Measurements from ENCODE around the gene REV1.
"Not testable (repeated sequence)": the region's sequence is repeated elsewhere in the genome, so short reads cannot be mapped to it uniquely, and the experiment has no call there.

The REV1 gene

GRCh38 chr2:99485824-99486223, 4.0 kb downstream of the REV1 start:
- DNase-seq: no peak

DNA sequence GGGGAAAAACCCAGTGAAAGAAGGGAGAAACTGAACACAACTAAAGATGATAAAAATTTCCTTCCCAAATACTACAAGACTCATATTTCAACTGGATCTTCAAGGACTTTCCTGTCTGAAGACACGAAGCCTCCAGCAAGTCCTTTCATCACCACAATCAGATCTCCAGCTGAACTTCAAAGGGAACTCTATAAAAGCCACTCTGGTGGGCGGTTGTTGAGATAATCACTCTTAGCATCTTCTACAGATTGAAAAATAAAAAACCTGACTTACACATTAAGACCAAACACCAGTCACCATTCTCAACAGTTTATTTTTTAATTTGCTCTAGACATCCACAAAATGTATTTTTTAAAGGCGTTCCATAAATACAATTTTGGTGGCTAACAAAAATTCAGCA, 4.4 kb downstream of the REV1 start:
- DNase-seq: no peak

DNA sequence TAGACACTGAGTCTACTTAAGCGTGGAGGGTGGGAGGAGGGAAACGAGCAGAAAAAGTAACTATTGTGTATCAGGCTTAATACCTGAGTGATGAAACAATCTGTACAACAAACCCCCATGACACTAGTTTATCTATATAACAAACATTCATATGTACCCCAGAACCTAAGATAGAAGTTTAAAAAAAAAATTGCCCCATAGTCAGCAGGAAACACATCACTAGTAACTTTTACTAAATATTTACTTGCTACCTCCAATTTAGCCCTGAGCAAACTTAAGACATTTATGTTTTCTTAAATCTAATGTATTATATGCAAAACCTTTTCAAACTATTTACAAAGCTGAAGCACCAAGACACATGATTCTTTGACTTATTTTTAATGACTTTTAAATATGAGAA, 5.6 kb downstream of the REV1 start:
- DNase-seq: no peak

- no peak for DNase-seq
Observed at GRCh38 chr2:99481941-99482340, 7.9 kb downstream of the REV1 start.

- no peak for DNase-seq
Observed at GRCh38 chr2:99481527-99481926, 8.3 kb downstream of the REV1 start.

DNA sequence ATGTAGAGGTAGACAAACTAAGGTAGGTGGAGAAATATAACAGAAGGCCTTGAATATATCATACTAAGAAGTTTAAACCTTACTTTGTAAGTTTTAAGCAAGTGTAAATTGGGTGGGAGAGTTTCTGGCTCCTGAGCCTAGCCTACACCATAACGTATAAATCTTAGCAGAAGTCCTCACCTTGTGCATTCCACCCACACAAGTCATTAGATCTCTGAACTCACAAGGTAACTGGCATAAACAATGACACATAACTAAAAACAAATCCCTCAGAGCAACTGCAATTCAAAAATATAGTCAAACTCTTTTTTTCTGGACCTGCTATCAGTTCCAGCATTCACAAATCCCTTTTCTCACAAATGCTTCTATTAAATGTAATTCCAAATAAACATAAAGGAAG, 9.4 kb downstream of the REV1 start:
- DNase-seq: no peak

GRCh38 chr2:99478632-99479031, 11.2 kb downstream of the REV1 start:
- DNase-seq: no peak

- DNase-seq: no peak
Observed at GRCh38 chr2:99477054-99477453, 12.8 kb downstream of the REV1 start.

DNA sequence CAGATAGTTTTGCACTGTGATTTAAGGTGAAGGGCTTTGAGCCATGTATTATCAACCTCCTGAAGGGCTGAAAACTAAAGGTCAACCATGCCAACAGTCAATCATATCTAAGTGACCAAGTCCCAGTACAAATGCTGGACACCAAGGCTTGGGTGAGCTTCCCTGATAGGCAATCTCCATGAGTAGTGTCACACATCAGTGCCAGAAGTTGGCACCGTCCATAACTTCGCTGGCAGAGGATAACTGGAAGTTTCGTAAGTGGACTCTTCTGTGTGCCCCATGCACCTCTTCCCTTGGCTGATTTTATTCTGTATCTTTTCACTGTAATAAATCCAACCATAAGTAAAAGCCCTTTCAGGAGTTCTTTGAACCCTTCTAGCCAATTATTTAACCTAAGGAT, 13.2 kb downstream of the REV1 start:
- no peak for DNase-seq

DNA sequence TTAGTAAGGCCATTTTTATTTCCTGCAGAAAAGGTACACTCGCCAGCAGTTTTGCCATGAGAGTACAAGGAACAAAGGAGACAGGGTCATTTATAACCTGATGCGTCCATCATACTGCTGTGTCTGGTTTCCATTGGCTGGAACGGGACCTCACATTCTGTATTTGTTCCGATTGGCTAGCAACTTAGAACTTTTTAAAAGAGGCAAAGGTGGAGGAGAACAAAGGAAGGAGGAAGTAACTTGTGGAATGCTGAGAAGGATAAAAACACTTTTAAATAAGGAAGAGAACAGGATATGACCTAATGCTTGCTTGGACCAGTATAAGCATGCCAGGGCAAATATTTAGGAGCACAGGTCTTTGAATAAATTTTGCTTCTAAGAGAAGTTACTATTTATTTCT, 14.7 kb downstream of the REV1 start:
- DNase-seq: not testable (repeated sequence)

DNA sequence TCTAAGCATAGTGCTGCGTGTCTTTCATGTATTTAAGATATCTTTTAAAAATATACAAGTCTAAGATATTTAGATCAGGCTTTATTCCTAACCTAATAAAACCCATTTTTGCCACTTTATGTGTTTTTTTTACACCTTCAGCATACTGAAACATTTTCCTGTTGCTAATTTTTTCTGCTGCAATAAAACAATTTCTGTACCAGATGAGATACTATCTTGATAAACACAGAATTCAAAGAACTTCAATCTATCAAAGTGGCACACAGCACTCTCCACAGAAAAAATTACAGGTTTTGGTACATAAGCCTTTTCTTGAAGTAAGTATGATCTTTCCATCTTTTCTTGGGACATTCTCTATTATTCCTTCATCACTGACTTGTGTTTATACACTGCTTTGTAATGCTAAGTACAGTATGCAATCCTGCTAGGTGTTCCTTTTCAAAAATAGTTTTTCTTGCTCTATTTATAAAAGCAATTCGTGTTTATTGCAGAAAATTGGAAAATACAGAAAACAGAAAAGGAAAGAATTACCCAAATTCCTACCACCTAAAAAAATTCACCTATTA, 16.2 kb downstream of the REV1 start:
- DNase-seq: no peak

DNA sequence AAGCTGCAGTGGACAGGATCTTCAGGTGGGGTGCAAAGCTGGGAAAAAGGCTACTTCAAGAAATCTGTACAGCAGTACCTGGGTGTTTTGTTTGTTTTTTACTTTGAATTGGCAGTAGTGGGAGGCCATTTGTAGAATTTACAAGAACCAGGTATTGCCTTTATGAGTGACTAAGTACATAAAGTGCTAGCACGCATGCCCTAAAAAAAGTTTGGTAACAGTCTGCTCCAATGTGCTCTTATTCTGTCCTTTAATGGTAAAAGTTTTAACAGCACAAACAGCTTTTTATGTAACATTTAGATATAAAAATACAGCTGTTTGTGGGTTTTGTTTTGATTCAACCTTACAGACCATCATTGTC, 17.2 kb downstream of the REV1 start:
- no peak for DNase-seq

DNA sequence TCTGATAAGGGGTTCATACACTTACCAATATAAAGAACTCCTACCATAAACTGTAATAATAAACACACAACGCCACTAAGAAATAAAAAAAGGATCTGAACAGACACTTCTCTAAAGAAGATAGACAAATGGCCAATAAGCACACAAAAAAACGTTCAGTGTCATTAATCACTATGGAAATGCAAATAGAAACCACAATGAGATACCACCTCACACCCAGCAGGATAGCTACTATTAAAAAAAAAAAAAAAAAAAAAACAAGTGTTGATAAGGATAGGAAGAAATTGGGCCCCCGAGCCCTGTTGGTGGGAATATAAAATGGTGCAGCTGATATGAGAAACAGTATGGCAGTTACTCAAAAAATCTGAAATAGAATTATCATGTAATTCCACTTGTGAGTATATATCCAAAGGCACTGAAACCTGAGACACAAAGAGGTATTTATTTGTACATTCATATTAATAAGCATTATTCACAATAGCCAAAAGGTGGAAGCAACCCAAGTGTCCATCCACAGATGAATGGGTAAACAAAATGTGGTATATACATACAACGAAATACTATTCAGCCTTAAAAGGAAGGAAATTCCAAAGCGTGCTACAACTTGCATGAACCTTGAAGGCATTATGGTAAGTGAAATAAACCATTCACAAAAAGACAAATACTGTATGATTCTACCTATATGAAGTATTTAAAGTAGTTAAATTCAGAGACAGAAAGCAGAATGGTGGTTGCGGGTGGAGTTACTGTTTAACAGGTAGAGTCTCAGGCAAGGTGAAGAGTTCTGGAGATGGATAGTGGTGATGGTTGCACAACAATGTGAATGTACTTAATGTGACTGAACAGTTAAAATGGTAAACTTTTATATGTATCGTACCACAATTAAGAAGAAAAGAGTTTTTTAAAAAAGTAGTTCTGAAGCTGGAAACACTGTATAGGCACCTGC, 17.9 kb downstream of the REV1 start:
- DNase-seq: no peak

GRCh38 chr2:99470957-99471356, 18.9 kb downstream of the REV1 start:
- DNase-seq: no peak

GRCh38 chr2:99470459-99470858, 19.4 kb downstream of the REV1 start:
- not testable (repeated sequence) for DNase-seq

DNA sequence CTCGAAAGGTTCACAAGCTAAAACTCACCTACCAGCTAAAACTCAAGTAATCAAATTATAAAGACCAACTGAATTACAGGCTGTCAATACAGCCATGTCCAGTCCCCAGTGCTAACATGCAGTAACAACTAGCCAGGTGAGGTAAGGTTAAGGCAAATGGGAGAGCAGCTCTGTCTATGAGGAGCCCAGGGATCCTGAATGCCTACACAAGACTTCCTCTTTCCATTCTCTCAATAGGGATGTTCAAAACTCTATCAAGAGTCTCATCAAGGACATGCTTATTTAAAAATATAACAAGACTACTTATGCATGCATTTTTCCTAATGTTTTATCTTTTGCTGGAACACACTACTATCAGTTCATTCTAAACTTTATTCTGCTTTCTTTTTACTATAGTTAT, 20.4 kb downstream of the REV1 start:
- no peak for DNase-seq

- DNase-seq: no peak
Observed at GRCh38 chr2:99468155-99468554, 21.7 kb downstream of the REV1 start.

DNA sequence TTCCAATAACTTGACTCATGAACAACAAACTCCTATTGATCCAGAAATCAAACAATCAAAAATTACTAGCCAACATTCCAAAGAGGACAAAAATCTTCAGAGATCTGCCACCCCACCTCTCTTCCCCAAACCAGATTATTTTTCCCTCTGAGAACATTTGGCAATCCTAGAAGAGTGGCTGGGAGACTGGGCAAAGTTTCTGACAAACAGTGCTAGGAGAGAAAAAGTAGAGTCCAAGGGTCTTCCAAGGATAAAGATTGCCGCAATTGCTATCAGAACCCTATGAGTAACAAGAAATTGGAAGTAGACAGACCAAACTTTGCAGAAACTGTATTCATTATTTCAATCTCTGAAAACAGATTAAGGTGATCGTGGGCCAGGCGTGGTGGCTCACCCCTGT, 22.4 kb downstream of the REV1 start:
- DNase-seq: no peak

DNA sequence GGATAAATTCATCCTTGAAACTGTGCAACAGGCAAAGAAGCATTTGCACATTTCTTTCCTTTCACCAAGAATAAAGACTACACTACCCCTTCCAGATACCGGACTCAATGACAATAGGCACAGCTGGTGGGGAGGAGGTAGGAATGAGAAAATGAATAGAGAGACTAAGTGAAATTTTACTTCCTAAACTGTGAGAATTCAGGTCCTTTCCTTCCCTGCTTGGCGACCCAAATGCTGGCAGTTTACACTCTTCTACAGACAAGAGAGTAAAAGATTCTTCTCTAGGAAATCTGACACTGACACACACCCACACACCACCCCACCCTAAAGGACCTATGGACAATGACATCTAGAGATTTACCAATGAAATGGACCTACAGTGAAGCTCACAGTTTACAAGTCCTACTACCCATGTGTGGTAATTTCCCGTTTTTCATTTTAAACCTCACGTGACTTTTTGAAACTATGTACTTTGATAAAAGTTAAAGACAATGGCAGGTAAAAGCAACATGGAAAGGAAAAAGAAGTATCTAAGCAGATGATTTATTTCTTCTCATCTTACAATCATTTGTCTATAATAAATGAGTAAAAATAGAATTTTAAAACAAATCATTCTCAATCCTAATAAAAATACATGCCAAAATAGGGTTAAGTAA, 27.9 kb downstream of the REV1 start:
- no peak for DNase-seq

GRCh38 chr2:99458529-99458928, 31.3 kb downstream of the REV1 start:
- no peak for DNase-seq

DNA sequence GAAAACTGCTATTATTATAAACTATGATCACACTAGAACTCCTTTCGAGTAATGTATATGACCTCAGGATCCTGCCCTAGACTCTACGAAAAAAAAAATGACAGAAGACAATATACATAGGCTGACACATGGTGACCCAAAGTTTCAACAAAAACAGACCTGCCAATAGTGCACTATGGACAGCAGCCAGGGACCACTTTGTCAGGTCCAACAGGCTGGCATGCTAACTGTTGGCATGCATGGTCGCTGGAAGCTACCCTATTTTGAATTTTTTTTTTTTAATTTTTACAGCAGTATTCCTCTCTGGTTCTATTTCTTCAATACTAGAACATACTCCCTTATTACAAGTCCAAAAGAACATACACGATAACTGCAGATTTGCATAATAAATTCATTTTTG, 38.1 kb downstream of the REV1 start:
- DNase-seq: no peak

GRCh38 chr2:99451280-99451679, 38.5 kb downstream of the REV1 start:
- no peak for DNase-seq

- no peak for DNase-seq
Observed at GRCh38 chr2:99450199-99450598, 39.6 kb downstream of the REV1 start.

- no peak for DNase-seq
Observed at GRCh38 chr2:99448556-99448955, 41.3 kb downstream of the REV1 start.

Measured in NK-92 treated with Interleukin-12 subunit alpha and Interleukin-12 subunit beta, amount 100 ng/mL, for 24 hours (cell line).